ENCODE data around the gene ACAP2.
A peak's percentile ranks its signal among the peaks of the same experiment; 100 is the strongest.

The ACAP2 gene

GRCh38 chr3:195263193-195263924 lies 179.5 kb downstream of the ACAP2 start:
- H3K4me3 ChIP-seq (ENCODE audit: control insufficient read depth, low read depth, low read length), result no peak overlapping the region
- TF ChIP-seq CTCF (conservative IDR thresholded peaks at IDR 0.05; ENCODE audit: control insufficient read depth, insufficient read depth, low read depth, low read length), result no peak
- no peak for DNase-seq (ENCODE audit: low read depth)

GRCh38 chr3:195261925-195262324 lies 180.9 kb downstream of the ACAP2 start:
- no peak for TF ChIP-seq CTCF (conservative IDR thresholded peaks at IDR 0.05; ENCODE audit: control insufficient read depth, insufficient read depth, low read depth, low read length)
- DNase-seq (ENCODE audit: low read depth), result no peak
- no peak overlapping the region for H3K4me3 ChIP-seq (ENCODE audit: control insufficient read depth, low read depth, low read length)

GRCh38 chr3:195260280-195260905 lies 182.4 kb downstream of the ACAP2 start:
- H3K4me3 ChIP-seq (ENCODE audit: control insufficient read depth, low read depth, low read length), result peak overlapping the region; percentile 65
- DNase-seq (ENCODE audit: low read depth), result peak; percentile 24
- no peak for TF ChIP-seq CTCF (conservative IDR thresholded peaks at IDR 0.05; ENCODE audit: control insufficient read depth, insufficient read depth, low read depth, low read length)

- TF ChIP-seq CTCF (conservative IDR thresholded peaks at IDR 0.05; ENCODE audit: control insufficient read depth, insufficient read depth, low read depth, low read length), result no peak
- H3K4me3 ChIP-seq (ENCODE audit: control insufficient read depth, low read depth, low read length), result peak overlapping the region; percentile 45
Observed at GRCh38 chr3:195259475-195260279, 183.1 kb downstream of the ACAP2 start.

GRCh38 chr3:195259154-195259474 lies 183.7 kb downstream of the ACAP2 start:
- TF ChIP-seq CTCF (conservative IDR thresholded peaks at IDR 0.05; ENCODE audit: control insufficient read depth, insufficient read depth, low read depth, low read length), result no peak
- DNase-seq (ENCODE audit: low read depth), result peak; percentile 75
- peak overlapping the region; percentile 45 for H3K4me3 ChIP-seq (ENCODE audit: control insufficient read depth, low read depth, low read length)

More at GRCh38 chr3:195259475-195260279, 183.1 kb downstream of the ACAP2 start:
- DNase-seq (ENCODE audit: low read depth), result peak; percentile 89

- H3K4me3 ChIP-seq (ENCODE audit: control insufficient read depth, low read depth, low read length), result no peak overlapping the region
- no peak for TF ChIP-seq CTCF (conservative IDR thresholded peaks at IDR 0.05; ENCODE audit: control insufficient read depth, insufficient read depth, low read depth, low read length)
- DNase-seq (ENCODE audit: low read depth), result no peak
Observed at GRCh38 chr3:195258449-195259153, 184.2 kb downstream of the ACAP2 start.

All from fibroblast of mammary gland (primary cell).